Smooth muscle cell (in vitro differentiated cells): ENCODE results near the gene AIG1. TPM values are rescaled to one million over a fixed set of nuclear protein-coding genes. Genes with fewer than 3 reads are reported as not detected.

ENCODE experiments used
- DNase-seq: peaks from one replicate; lab custom pipeline; 2025; ENCODE audit not compliant: unreplicated experiment; lab: John Stamatoyannopoulos, UW
- H2AFZ ChIP-seq: fragments of 200-600 bp; sonication (generic); 2 replicates; pipeline ENCODE4 v1.6.0; 2016; ENCODE audit warnings: antibody characterized with exemption, low read depth, mild to moderate bottlenecking
- H3F3A ChIP-seq: fragments of 200-600 bp; sonication (generic); 2 replicates; pipeline ENCODE4 v1.6.0; 2017; ENCODE audit warnings: antibody characterized with exemption, low read depth
- H3K27ac ChIP-seq: fragments of 200-600 bp; sonication (generic); 2 replicates; pipeline ENCODE4 v1.5.1; 2016; ENCODE audit warnings: low read depth, mild to moderate bottlenecking
- H3K27me3 ChIP-seq: fragments of 200-600 bp; sonication (generic); 2 replicates; pipeline ENCODE4 v1.6.1; 2016; ENCODE audit warnings: low read depth, mild to moderate bottlenecking
- H3K36me3 ChIP-seq: fragments of 200-600 bp; sonication (generic); 2 replicates; pipeline ENCODE4 v1.5.1; 2016; ENCODE audit warnings: low read depth
- H3K4me1 ChIP-seq: fragments of 200-600 bp; sonication (generic); 2 replicates; pipeline ENCODE4 v1.5.1; 2016; ENCODE audit warnings: low read depth
- H3K4me2 ChIP-seq: fragments of 200-600 bp; sonication (generic); 2 replicates; pipeline ENCODE4 v1.6.0; 2016; ENCODE audit warnings: mild to moderate bottlenecking
- H3K4me3 ChIP-seq: fragments of 200-600 bp; sonication (generic); 2 replicates; pipeline ENCODE4 v1.5.1; 2016; ENCODE audit warnings: mild to moderate bottlenecking
- H3K79me2 ChIP-seq: fragments of 200-600 bp; sonication (generic); 2 replicates; pipeline ENCODE4 v1.6.0; 2016; ENCODE audit warnings: low read depth, mild to moderate bottlenecking
- H3K9ac ChIP-seq: fragments of 200-600 bp; sonication (generic); 2 replicates; pipeline ENCODE4 v1.6.0; 2016; ENCODE audit warnings: low read depth
- H3K9me3 ChIP-seq: fragments of 200-600 bp; sonication (generic); replicated peaks from 2 replicates; pipeline ENCODE4 v1.5.1; 2016; ENCODE audit warnings: low read depth
- H4K20me1 ChIP-seq: fragments of 200-600 bp; sonication (generic); 2 replicates; pipeline ENCODE4 v1.6.0; 2016; ENCODE audit warnings: low read depth
- CTCF ChIP-seq: fragments of 200-600 bp; sonication (generic); IDR thresholded peaks from 2 replicates; pipeline ENCODE4 v1.5.1; 2017; ENCODE audit warnings: borderline replicate concordance, mild to moderate bottlenecking, antibody characterized with exemption; ENCODE audit not compliant: insufficient read depth, poor library complexity, severe bottlenecking
- WGBS: methylation state at CpG from one replicate; pipeline ENCODE4 v1.1.7; 2016; ENCODE audit warnings: low lambda C conversion rate; 5-methylcytosine and 5-hydroxymethylcytosine counted together
- polyA plus RNA-seq: library from polyadenylated mRNA; unstranded; fragments of >200 nt; fragmentation: Nextera tagmentation; extraction: Ambion mirVana; gene quantifications from 2 replicates; pipeline ENCODE4 v1.2.1, GENCODE V29; 2016
- total RNA-seq: library from RNA; depleted of rRNA; stranded (reverse); fragments of >200 nt; gene quantifications from 2 replicates; pipeline ENCODE4 v1.2.3, GENCODE V29; 2014

AIG1 gene
- total and polyA plus RNA-seq, 2 experiments from 2014 or later: 9.1 to 25.9 TPM

DNA sequence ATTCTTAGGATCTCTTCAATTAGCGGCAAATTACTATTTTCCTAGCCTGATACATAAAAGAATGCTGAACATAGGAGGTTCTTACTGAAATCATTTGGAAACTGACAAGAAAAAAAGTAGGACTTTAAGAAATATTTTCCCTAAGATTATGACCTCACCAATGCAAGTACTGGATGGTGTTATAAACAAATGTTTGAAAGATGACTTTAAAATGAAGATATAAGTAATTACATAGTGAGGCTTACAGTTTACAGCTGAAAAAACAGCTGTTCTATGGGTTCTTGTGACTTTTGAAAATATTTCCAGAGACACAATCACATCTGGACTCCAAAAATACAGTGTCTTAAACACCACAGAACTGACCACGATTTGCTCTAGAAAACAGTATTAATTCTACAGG is 324.9 kb downstream of the AIG1 start:
- WGBS: 85% methylated on average over 2 of the region's 2 CpGs
- H3K27me3 ChIP-seq: no peaks in the 10 kb centered on the region
- H3K79me2 ChIP-seq: no peaks in the 10 kb centered on the region
- no peaks in the 10 kb centered on the region for H4K20me1 ChIP-seq
- H3K27ac ChIP-seq: no peak overlapping the region
- no peak overlapping the region for H3K4me3 ChIP-seq
- no peak for DNase-seq
- no peak overlapping the region for H3K4me2 ChIP-seq
- H2AFZ ChIP-seq: no peak overlapping the region
- TF ChIP-seq CTCF: no peak
- no peaks in the 10 kb centered on the region for H3K36me3 ChIP-seq
- H3K9ac ChIP-seq: no peak overlapping the region
- H3K4me1 ChIP-seq: no peaks in the 10 kb centered on the region
- H3F3A ChIP-seq: no peaks in the 10 kb centered on the region
- H3K9me3 ChIP-seq: no peaks in the 10 kb centered on the region

- Histone ChIP-seq H3F3A (no peaks in the 10 kb centered on the region), H3K4me1 (no peaks in the 10 kb centered on the region), H4K20me1 (no peaks in the 10 kb centered on the region), H3K4me3 (no peak overlapping the region), H3K27me3 (no peaks in the 10 kb centered on the region), H3K9me3 (no peaks in the 10 kb centered on the region), H3K27ac (no peak overlapping the region), H3K4me2 (no peak overlapping the region), H2AFZ (no peak overlapping the region), H3K36me3 (no peaks in the 10 kb centered on the region), H3K79me2 (no peaks in the 10 kb centered on the region), H3K9ac (no peak overlapping the region)
- TF ChIP-seq CTCF: no peak
- no peak for DNase-seq
- 90% methylated on average over 3 of the region's 3 CpGs for WGBS
Observed at GRCh38 chr6:143390278-143390677, 329.6 kb downstream of the AIG1 start.

Other genes with a start within 250 kb of the AIG1 start
- 11.7 and 12.5 TPM in 2 replicates for gene HIVEP2, start 115.7 kb upstream of the AIG1 start, total RNA-seq
- gene HIVEP2, start 115.7 kb upstream of the AIG1 start, polyA plus RNA-seq: 3.2 and 4.9 TPM in 2 replicates